Keratinocyte (primary cell): ENCODE measurements around the gene CACNA1I.

ENCODE experiments used
- EZH2 ChIP-seq: IDR thresholded peaks from one replicate; pipeline ENCODE4 v1.6.1; 2012; ENCODE audit warnings: inconsistent platforms, mild to moderate bottlenecking, low read length, moderate library complexity
- TF ChIP-seq, protein P1 (sequence below), 3 experiments: IDR thresholded peaks in 1 of 3; conservative IDR thresholded peaks in 1 of 3; optimal IDR thresholded peaks in 1 of 3; 2 replicates in 2 of 3; 3 replicates in 1 of 3; pipeline versions ENCODE3 to v1.5.1; 2011; ENCODE audit warnings: low read length in 3 of 3, mild to moderate bottlenecking in 3 of 3, moderate library complexity in 2 of 3, control low read depth in 1 of 3, inconsistent platforms in 1 of 3; ENCODE audit not compliant: insufficient read depth in 2 of 3; ENCODE audit errors: extremely low read depth in 1 of 3

DNA sequence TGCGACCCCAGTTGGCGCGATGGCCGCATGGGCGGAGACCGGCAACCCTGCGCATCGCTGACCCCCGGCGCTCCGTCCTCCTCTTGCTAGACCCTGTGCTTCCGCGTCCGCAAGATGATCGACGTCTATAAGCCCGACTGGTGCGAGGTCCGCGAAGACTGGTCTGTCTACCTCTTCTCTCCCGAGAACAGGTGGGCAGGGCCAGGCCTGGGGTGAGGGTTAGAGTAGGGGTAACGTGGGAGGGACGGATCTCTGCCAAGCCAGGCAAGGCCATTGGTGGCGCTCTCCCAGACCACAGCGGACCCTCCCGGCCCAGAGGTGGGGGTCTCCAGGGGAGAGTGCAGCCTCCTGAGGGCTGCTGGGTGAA is 92.1 kb downstream of the CACNA1I start:
- TF ChIP-seq, protein P1, sequence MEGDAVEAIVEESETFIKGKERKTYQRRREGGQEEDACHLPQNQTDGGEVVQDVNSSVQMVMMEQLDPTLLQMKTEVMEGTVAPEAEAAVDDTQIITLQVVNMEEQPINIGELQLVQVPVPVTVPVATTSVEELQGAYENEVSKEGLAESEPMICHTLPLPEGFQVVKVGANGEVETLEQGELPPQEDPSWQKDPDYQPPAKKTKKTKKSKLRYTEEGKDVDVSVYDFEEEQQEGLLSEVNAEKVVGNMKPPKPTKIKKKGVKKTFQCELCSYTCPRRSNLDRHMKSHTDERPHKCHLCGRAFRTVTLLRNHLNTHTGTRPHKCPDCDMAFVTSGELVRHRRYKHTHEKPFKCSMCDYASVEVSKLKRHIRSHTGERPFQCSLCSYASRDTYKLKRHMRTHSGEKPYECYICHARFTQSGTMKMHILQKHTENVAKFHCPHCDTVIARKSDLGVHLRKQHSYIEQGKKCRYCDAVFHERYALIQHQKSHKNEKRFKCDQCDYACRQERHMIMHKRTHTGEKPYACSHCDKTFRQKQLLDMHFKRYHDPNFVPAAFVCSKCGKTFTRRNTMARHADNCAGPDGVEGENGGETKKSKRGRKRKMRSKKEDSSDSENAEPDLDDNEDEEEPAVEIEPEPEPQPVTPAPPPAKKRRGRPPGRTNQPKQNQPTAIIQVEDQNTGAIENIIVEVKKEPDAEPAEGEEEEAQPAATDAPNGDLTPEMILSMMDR (optimal IDR thresholded peaks at IDR 0.05 in 1 of 3, IDR thresholded peaks at IDR 0.05 in 1 of 3, conservative IDR thresholded peaks at IDR 0.05 in 1 of 3; ENCODE audit: extremely low read depth in 1 of 3, insufficient read depth in 2 of 3, low read length in 3 of 3) = no peak
- TF ChIP-seq EZH2 = no peak
